Activated T-helper 17 cell treated with anti-CD3 and anti-CD28 coated beads, Interleukin-2, amount 50 U/mL, for 72 hours (primary cell): ENCODE results near the gene TSPAN12. TPM values are rescaled to one million over a fixed set of nuclear protein-coding genes. Genes with fewer than 3 reads are reported as not detected.

Experiments
- ATAC-seq: fragments of 150-1000 bp; cut with Tn5 transposase; replicated peaks from 2 replicates; pipeline ENCODE4 v1.10.0; 2021; ENCODE audit warnings: mild to moderate bottlenecking, moderate library complexity
- H3K27ac Mint-ChIP-seq: one replicate; pipeline ENCODE4 v1.8.0; 2022; ENCODE audit warnings: mixed read lengths
- H3K27me3 Mint-ChIP-seq: one replicate; pipeline ENCODE4 v1.8.0; 2022; ENCODE audit warnings: mixed read lengths
- H3K36me3 Mint-ChIP-seq: one replicate; pipeline ENCODE4 v1.8.0; 2022; ENCODE audit warnings: low read depth, mild to moderate bottlenecking, mixed read lengths
- H3K4me1 Mint-ChIP-seq: one replicate; pipeline ENCODE4 v1.8.0; 2022; ENCODE audit warnings: mixed read lengths
- H3K4me3 Mint-ChIP-seq: one replicate; pipeline ENCODE4 v1.8.0; 2022; ENCODE audit warnings: mild to moderate bottlenecking, mixed read lengths
- H3K9me3 Mint-ChIP-seq: one replicate; pipeline ENCODE4 v1.8.0; 2022; ENCODE audit warnings: mixed read lengths
- total RNA-seq, 2 donors: library from RNA; stranded (reverse); gene quantifications; one replicate each; pipeline ENCODE4 v1.2.3, GENCODE V29; 2022

Gene TSPAN12
- total RNA-seq, 2 donors from 2014 or later: not detected

- no peak overlapping the region for H3K4me3 Mint-ChIP-seq
- H3K4me1 Mint-ChIP-seq: no peaks in the 10 kb centered on the region
- H3K36me3 Mint-ChIP-seq: no peaks in the 10 kb centered on the region
- peaks cover 44% of the 10 kb centered on the region for H3K27me3 Mint-ChIP-seq
- no peaks in the 10 kb centered on the region for H3K9me3 Mint-ChIP-seq
- H3K27ac Mint-ChIP-seq: no peak overlapping the region
- no peak for ATAC-seq
Measured at GRCh38 chr7:120862987-120863590, 5.1 kb upstream of the TSPAN12 start.

GRCh38 chr7:120860156-120860555 lies 2.2 kb upstream of the TSPAN12 start:
- H3K27ac Mint-ChIP-seq: no peak overlapping the region
- H3K9me3 Mint-ChIP-seq: no peaks in the 10 kb centered on the region
- H3K27me3 Mint-ChIP-seq: peaks cover 51% of the 10 kb centered on the region
- no peak for ATAC-seq
- peaks cover 6% of the 10 kb centered on the region for H3K4me1 Mint-ChIP-seq
- no peaks in the 10 kb centered on the region for H3K36me3 Mint-ChIP-seq
- H3K4me3 Mint-ChIP-seq: no peak overlapping the region

- no peak for ATAC-seq
- Mint-ChIP-seq H3K27me3 (peaks cover 55% of the 10 kb centered on the region), H3K27ac (no peak overlapping the region), H3K4me3 (no peak overlapping the region), H3K9me3 (no peaks in the 10 kb centered on the region), H3K36me3 (no peaks in the 10 kb centered on the region), H3K4me1 (peaks cover 6% of the 10 kb centered on the region)
Measured at GRCh38 chr7:120859459-120859858, 1.5 kb upstream of the TSPAN12 start.

GRCh38 chr7:120856621-120857352 lies 1.2 kb downstream of the TSPAN12 start:
- no peaks in the 10 kb centered on the region for H3K9me3 Mint-ChIP-seq
- peaks cover 55% of the 10 kb centered on the region for H3K27me3 Mint-ChIP-seq
- no peak overlapping the region for H3K27ac Mint-ChIP-seq
- peak overlapping the region; percentile 76 for H3K4me3 Mint-ChIP-seq
- H3K36me3 Mint-ChIP-seq: no peaks in the 10 kb centered on the region
- H3K4me1 Mint-ChIP-seq: peaks cover 6% of the 10 kb centered on the region
- peak; percentile 47 for ATAC-seq

GRCh38 chr7:120856198-120856597 lies 1.7 kb downstream of the TSPAN12 start:
- Mint-ChIP-seq H3K4me3 (peak overlapping the region; percentile 76), H3K9me3 (no peaks in the 10 kb centered on the region), H3K27me3 (peaks cover 55% of the 10 kb centered on the region), H3K4me1 (peaks cover 6% of the 10 kb centered on the region), H3K36me3 (no peaks in the 10 kb centered on the region), H3K27ac (no peak overlapping the region)
- ATAC-seq: no peak

- Mint-ChIP-seq H3K4me1 (peaks cover 6% of the 10 kb centered on the region), H3K4me3 (no peak overlapping the region), H3K27me3 (peaks cover 38% of the 10 kb centered on the region), H3K9me3 (no peaks in the 10 kb centered on the region), H3K27ac (no peak overlapping the region), H3K36me3 (no peaks in the 10 kb centered on the region)
- ATAC-seq: no peak
Measured at GRCh38 chr7:120852700-120853099, 5.2 kb downstream of the TSPAN12 start.

- Mint-ChIP-seq H3K27me3 (peaks cover 14% of the 10 kb centered on the region), H3K36me3 (no peaks in the 10 kb centered on the region), H3K9me3 (no peaks in the 10 kb centered on the region), H3K4me3 (no peak overlapping the region), H3K27ac (no peak overlapping the region), H3K4me1 (no peaks in the 10 kb centered on the region)
- ATAC-seq: no peak
Measured at GRCh38 chr7:120843109-120843508, 14.8 kb downstream of the TSPAN12 start.

- no peaks in the 10 kb centered on the region for H3K4me1 Mint-ChIP-seq
- no peak overlapping the region for H3K27ac Mint-ChIP-seq
- peaks cover 14% of the 10 kb centered on the region for H3K27me3 Mint-ChIP-seq
- H3K36me3 Mint-ChIP-seq: no peaks in the 10 kb centered on the region
- no peaks in the 10 kb centered on the region for H3K9me3 Mint-ChIP-seq
- ATAC-seq: no peak
- H3K4me3 Mint-ChIP-seq: no peak overlapping the region
Measured at GRCh38 chr7:120842121-120842621, 15.8 kb downstream of the TSPAN12 start.

GRCh38 chr7:120841608-120842007 lies 16.3 kb downstream of the TSPAN12 start:
- Mint-ChIP-seq H3K27me3 (peaks cover 14% of the 10 kb centered on the region), H3K4me3 (no peak overlapping the region), H3K36me3 (no peaks in the 10 kb centered on the region), H3K27ac (no peak overlapping the region), H3K4me1 (no peaks in the 10 kb centered on the region), H3K9me3 (no peaks in the 10 kb centered on the region)
- no peak for ATAC-seq

GRCh38 chr7:120838281-120838682 lies 19.7 kb downstream of the TSPAN12 start:
- Mint-ChIP-seq H3K4me3 (no peak overlapping the region), H3K9me3 (no peaks in the 10 kb centered on the region)
- ATAC-seq: no peak

GRCh38 chr7:120837599-120837998 lies 20.3 kb downstream of the TSPAN12 start:
- H3K4me1 Mint-ChIP-seq: no peaks in the 10 kb centered on the region
- no peak overlapping the region for H3K4me3 Mint-ChIP-seq
- ATAC-seq: no peak
- no peaks in the 10 kb centered on the region for H3K36me3 Mint-ChIP-seq
- H3K27ac Mint-ChIP-seq: no peak overlapping the region
- peaks cover 18% of the 10 kb centered on the region for H3K27me3 Mint-ChIP-seq
- no peaks in the 10 kb centered on the region for H3K9me3 Mint-ChIP-seq

More at GRCh38 chr7:120838281-120838682, 19.7 kb downstream of the TSPAN12 start:
- Mint-ChIP-seq H3K36me3 (no peaks in the 10 kb centered on the region), H3K4me1 (no peaks in the 10 kb centered on the region), H3K27ac (no peak overlapping the region), H3K27me3 (peaks cover 18% of the 10 kb centered on the region)

- Mint-ChIP-seq H3K27ac (no peak overlapping the region), H3K4me1 (no peaks in the 10 kb centered on the region), H3K4me3 (no peak overlapping the region), H3K9me3 (no peaks in the 10 kb centered on the region), H3K36me3 (no peaks in the 10 kb centered on the region), H3K27me3 (peaks cover 18% of the 10 kb centered on the region)
- no peak for ATAC-seq
Measured at GRCh38 chr7:120836556-120837115, 21.3 kb downstream of the TSPAN12 start.

- Mint-ChIP-seq H3K4me3 (no peak overlapping the region), H3K27me3 (peaks cover 21% of the 10 kb centered on the region), H3K9me3 (peaks cover 4% of the 10 kb centered on the region), H3K36me3 (no peaks in the 10 kb centered on the region), H3K27ac (no peak overlapping the region), H3K4me1 (no peaks in the 10 kb centered on the region)
- no peak for ATAC-seq
Measured at GRCh38 chr7:120834726-120835125, 23.2 kb downstream of the TSPAN12 start.

- Mint-ChIP-seq H3K36me3 (no peaks in the 10 kb centered on the region), H3K9me3 (peaks cover 4% of the 10 kb centered on the region), H3K27ac (no peak overlapping the region), H3K4me1 (no peaks in the 10 kb centered on the region), H3K27me3 (peaks cover 12% of the 10 kb centered on the region), H3K4me3 (no peak overlapping the region)
- ATAC-seq: no peak
Measured at GRCh38 chr7:120833546-120833945, 24.4 kb downstream of the TSPAN12 start.

GRCh38 chr7:120832803-120833202 lies 25.1 kb downstream of the TSPAN12 start:
- H3K27me3 Mint-ChIP-seq: peaks cover 18% of the 10 kb centered on the region
- H3K27ac Mint-ChIP-seq: no peak overlapping the region
- no peak for ATAC-seq

More at GRCh38 chr7:120832803-120833202, 25.1 kb downstream of the TSPAN12 start:
- Mint-ChIP-seq H3K4me1 (no peaks in the 10 kb centered on the region), H3K36me3 (no peaks in the 10 kb centered on the region), H3K4me3 (no peak overlapping the region), H3K9me3 (peaks cover 4% of the 10 kb centered on the region)
